H9 (cell line): Measurements from ENCODE around the gene SMARCA2. TPM values are rescaled to one million over a fixed set of nuclear protein-coding genes. Genes with fewer than 3 reads are reported as not detected.

Experiments used
- DNase-seq: peaks from one replicate; pipeline ENCODE4 v3.0.0-alpha.2; 2017
- H2AFZ ChIP-seq: one replicate; pipeline ENCODE4 v1.6.1; 2013; ENCODE audit warnings: mild to moderate bottlenecking, low read length, control low read depth, moderate library complexity
- H2AK5ac ChIP-seq: 2 replicates; pipeline ENCODE4 v1.6.1; 2013; ENCODE audit warnings: low read length, control low read depth, mixed read lengths; ENCODE audit not compliant: insufficient read length
- H2BK120ac ChIP-seq: one replicate; pipeline ENCODE4 v1.6.1; 2013; ENCODE audit warnings: low read depth, mild to moderate bottlenecking, low read length, control low read depth, inconsistent platforms; ENCODE audit not compliant: poor library complexity, severe bottlenecking
- H2BK12ac ChIP-seq: 2 replicates; pipeline ENCODE4 v1.6.1; 2013; ENCODE audit warnings: low read length, control low read depth, mixed read lengths, low read depth; ENCODE audit not compliant: insufficient read length
- H2BK15ac ChIP-seq: 2 replicates; pipeline ENCODE4 v1.6.1; 2013; ENCODE audit warnings: low read depth, low read length, control low read depth
- H2BK20ac ChIP-seq: one replicate; pipeline ENCODE4 v1.6.1; 2013; ENCODE audit warnings: low read depth, mild to moderate bottlenecking, low read length, control low read depth, inconsistent platforms; ENCODE audit not compliant: poor library complexity, severe bottlenecking
- H2BK5ac ChIP-seq: 2 replicates; pipeline ENCODE4 v1.6.1; 2013; ENCODE audit warnings: low read length, control low read depth, mixed read lengths; ENCODE audit not compliant: insufficient read length
- H3K14ac ChIP-seq: 2 replicates; pipeline ENCODE4 v1.6.1; 2013; ENCODE audit warnings: low read length, control low read depth; ENCODE audit not compliant: insufficient read depth
- H3K18ac ChIP-seq: 2 replicates; pipeline ENCODE4 v1.6.1; 2013; ENCODE audit warnings: low read depth, mild to moderate bottlenecking, mixed read lengths, low read length, control low read depth; ENCODE audit not compliant: insufficient read length
- H3K23ac ChIP-seq: 2 replicates; pipeline ENCODE4 v1.6.1; 2013; ENCODE audit warnings: low read length, control low read depth, mixed read lengths, low read depth; ENCODE audit not compliant: insufficient read length
- H3K23me2 ChIP-seq: 2 replicates; pipeline ENCODE4 v1.6.1; 2013; ENCODE audit warnings: low read depth, mild to moderate bottlenecking, mixed read lengths, low read length, control low read depth; ENCODE audit not compliant: insufficient read length, poor library complexity, severe bottlenecking
- H3K27ac ChIP-seq: 2 replicates; pipeline ENCODE4 v1.5.1; 2013; ENCODE audit warnings: low read length, control low read depth, mixed read lengths, low read depth; ENCODE audit not compliant: insufficient read length
- H3K27me3 ChIP-seq: 2 replicates; pipeline ENCODE4 v1.6.1; 2013; ENCODE audit warnings: low read length, control low read depth, inconsistent platforms; ENCODE audit not compliant: insufficient read depth
- H3K4ac ChIP-seq: 2 replicates; pipeline ENCODE4 v1.6.1; 2013; ENCODE audit warnings: low read depth, mild to moderate bottlenecking, control low read depth, inconsistent platforms, low read length, moderate library complexity
- H3K4me1 ChIP-seq: 2 replicates; pipeline ENCODE4 v1.6.1; 2013; ENCODE audit warnings: low read length, control low read depth, inconsistent platforms; ENCODE audit not compliant: insufficient read depth
- H3K4me2 ChIP-seq: 2 replicates; pipeline ENCODE4 v1.6.1; 2013; ENCODE audit warnings: low read length, control low read depth, mixed read lengths; ENCODE audit not compliant: insufficient read length, insufficient read depth
- H3K56ac ChIP-seq: 2 replicates; pipeline ENCODE4 v1.6.1; 2013; ENCODE audit warnings: low read depth, mild to moderate bottlenecking, mixed read lengths, low read length, control low read depth; ENCODE audit not compliant: insufficient read length
- H3K79me1 ChIP-seq: 2 replicates; pipeline ENCODE4 v1.6.1; 2013; ENCODE audit warnings: low read depth, mild to moderate bottlenecking, moderate library complexity, low read length, control low read depth, inconsistent platforms; ENCODE audit not compliant: insufficient read depth, poor library complexity, severe bottlenecking
- H3K79me2 ChIP-seq: 2 replicates; pipeline ENCODE4 v1.6.1; 2013; ENCODE audit warnings: low read length, control low read depth, inconsistent platforms; ENCODE audit not compliant: insufficient read depth
- H3K9ac ChIP-seq: 2 replicates; pipeline ENCODE4 v1.6.1; 2013; ENCODE audit warnings: low read length, control low read depth, mixed read lengths; ENCODE audit not compliant: insufficient read length; ENCODE audit errors: extremely low read depth
- H3K9me3 ChIP-seq: one replicate; pipeline ENCODE4 v1.6.1; 2013; ENCODE audit warnings: low read depth, low read length, inconsistent platforms; ENCODE audit not compliant: control insufficient read depth
- H3T11ph ChIP-seq: one replicate; pipeline ENCODE4 v1.6.1; 2013; ENCODE audit warnings: mild to moderate bottlenecking, low read length, control low read depth, inconsistent platforms
- H4K20me1 ChIP-seq: one replicate; pipeline ENCODE4 v1.6.1; 2013; ENCODE audit not compliant: control insufficient read depth, insufficient read length, insufficient read depth
- H4K5ac ChIP-seq: 2 replicates; pipeline ENCODE4 v1.6.1; 2013; ENCODE audit warnings: low read depth, mild to moderate bottlenecking, mixed read lengths, low read length, control low read depth; ENCODE audit not compliant: insufficient read length
- H4K8ac ChIP-seq: replicated peaks from 2 replicates; pipeline ENCODE4 v1.6.1; 2013; ENCODE audit warnings: low read length, control low read depth, mixed read lengths, low read depth; ENCODE audit not compliant: insufficient read length
- H4K91ac ChIP-seq: 2 replicates; pipeline ENCODE4 v1.6.1; 2013; ENCODE audit warnings: low read depth, mild to moderate bottlenecking, moderate library complexity, mixed read lengths, low read length, control low read depth; ENCODE audit not compliant: insufficient read length
- H3K27ac Mint-ChIP-seq, 3 experiments: 2 replicates in 2 of 3; 3 replicates in 1 of 3; pipeline ENCODE4 v1.8.0; 2020 to 2021; ENCODE audit warnings: mixed read lengths in 3 of 3, mild to moderate bottlenecking in 1 of 3, moderate library complexity in 1 of 3
- H3K27me3 Mint-ChIP-seq: 2 replicates; pipeline ENCODE4 v1.8.0; 2021; ENCODE audit warnings: low read depth, mild to moderate bottlenecking, moderate library complexity, mixed read lengths
- H3K36me3 Mint-ChIP-seq, 3 experiments: 2 replicates in 2 of 3; 3 replicates in 1 of 3; pipeline ENCODE4 v1.8.0; 2020 to 2021; ENCODE audit warnings: low read depth in 3 of 3, mixed read lengths in 3 of 3; ENCODE audit not compliant: insufficient read depth in 1 of 3
- H3K4me1 Mint-ChIP-seq, 2 experiments: 2 replicates each; pipeline ENCODE4 v1.8.0; 2020; ENCODE audit warnings: mixed read lengths in 2 of 2
- H3K4me3 Mint-ChIP-seq, 2 experiments: 2 replicates in 1 of 2; 3 replicates in 1 of 2; pipeline ENCODE4 v1.8.0; 2020 to 2021; ENCODE audit warnings: mild to moderate bottlenecking in 2 of 2, mixed read lengths in 2 of 2, moderate library complexity in 1 of 2
- H3K9me3 Mint-ChIP-seq, 2 experiments: 2 replicates in 1 of 2; 3 replicates in 1 of 2; pipeline ENCODE4 v1.8.0; 2020; ENCODE audit warnings: mild to moderate bottlenecking in 2 of 2, mixed read lengths in 2 of 2, moderate library complexity in 1 of 2
- WGBS: extraction: QIAGEN DNeasy Blood & Tissue Kit; methylation state at CpG from one replicate; pipeline ENCODE4 v1.1.7; 2013; ENCODE audit warnings: missing lambda C conversion rate, low lambda C conversion rate, mixed read lengths; ENCODE audit not compliant: insufficient read length; ENCODE audit errors: extremely low coverage; 5-methylcytosine and 5-hydroxymethylcytosine counted together
- total RNA-seq: library from RNA; stranded (reverse); gene quantifications from 2 replicates; pipeline ENCODE4 v1.2.1, GENCODE V29; 2021
- TF ChIP-seq, protein P1 (sequence below): fragments of 200-600 bp; sonication (generic); conservative IDR thresholded peaks from 3 replicates; pipeline ENCODE4 v1.8.0; 2021; ENCODE audit warnings: antibody characterized with exemption, mild to moderate bottlenecking

Gene SMARCA2
- total RNA-seq, 1 experiment from 2014 or later = 15.3 TPM

DNA sequence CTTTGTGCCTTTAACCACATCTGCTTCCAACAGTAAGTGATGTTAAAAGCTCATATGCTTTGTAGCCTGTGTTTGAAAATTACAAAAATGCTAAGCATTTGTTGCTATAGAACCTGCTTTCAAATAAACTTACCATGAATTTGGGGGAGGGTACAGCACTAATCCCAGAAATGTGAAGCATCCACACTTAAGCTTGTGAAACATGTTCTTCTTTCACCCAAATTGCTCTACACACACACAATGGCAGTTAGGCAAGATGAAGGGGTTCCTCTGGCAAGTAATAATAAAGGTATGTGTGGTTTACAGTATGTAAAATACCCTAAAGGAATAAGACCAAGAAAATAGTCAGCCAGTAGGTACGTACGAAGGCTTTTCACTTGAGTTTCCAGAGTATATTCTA lies 165.6 kb downstream of the SMARCA2 start:
- Mint-ChIP-seq H3K27ac (peak overlapping the region; percentile 23 to 85 (median 46); a peak in 4 of 7 replicates), H3K4me1 (peaks cover 43 to 47% of the 10 kb centered on the region in 2 experiments), H3K9me3 (no peaks in the 10 kb centered on the region), H3K36me3 (peaks cover 0 to 7% (median 4%) of the 10 kb centered on the region in 3 experiments; a peak in 3 of 7 replicates), H3K4me3 (no peak overlapping the region), H3K27me3 (no peaks in the 10 kb centered on the region; the same call in 1 of the 2 replicates)
- H3K18ac ChIP-seq = no peak overlapping the region
- no peak overlapping the region for H2AK5ac ChIP-seq
- H2BK15ac ChIP-seq = no peak overlapping the region
- no peak overlapping the region for H3K9ac ChIP-seq
- H2BK120ac ChIP-seq = no peak overlapping the region
- H3K27ac ChIP-seq = peak overlapping the region; percentile 57
- no peaks in the 10 kb centered on the region for H3K79me1 ChIP-seq
- no peak overlapping the region for H3K4ac ChIP-seq
- no peak overlapping the region for H2BK20ac ChIP-seq
- no peaks in the 10 kb centered on the region for H3K27me3 ChIP-seq
- no CpG with 5 or more reads among the region's 2 CpGs for WGBS
- H4K8ac ChIP-seq = no peak overlapping the region
- no peak for DNase-seq
- TF ChIP-seq, protein P1, sequence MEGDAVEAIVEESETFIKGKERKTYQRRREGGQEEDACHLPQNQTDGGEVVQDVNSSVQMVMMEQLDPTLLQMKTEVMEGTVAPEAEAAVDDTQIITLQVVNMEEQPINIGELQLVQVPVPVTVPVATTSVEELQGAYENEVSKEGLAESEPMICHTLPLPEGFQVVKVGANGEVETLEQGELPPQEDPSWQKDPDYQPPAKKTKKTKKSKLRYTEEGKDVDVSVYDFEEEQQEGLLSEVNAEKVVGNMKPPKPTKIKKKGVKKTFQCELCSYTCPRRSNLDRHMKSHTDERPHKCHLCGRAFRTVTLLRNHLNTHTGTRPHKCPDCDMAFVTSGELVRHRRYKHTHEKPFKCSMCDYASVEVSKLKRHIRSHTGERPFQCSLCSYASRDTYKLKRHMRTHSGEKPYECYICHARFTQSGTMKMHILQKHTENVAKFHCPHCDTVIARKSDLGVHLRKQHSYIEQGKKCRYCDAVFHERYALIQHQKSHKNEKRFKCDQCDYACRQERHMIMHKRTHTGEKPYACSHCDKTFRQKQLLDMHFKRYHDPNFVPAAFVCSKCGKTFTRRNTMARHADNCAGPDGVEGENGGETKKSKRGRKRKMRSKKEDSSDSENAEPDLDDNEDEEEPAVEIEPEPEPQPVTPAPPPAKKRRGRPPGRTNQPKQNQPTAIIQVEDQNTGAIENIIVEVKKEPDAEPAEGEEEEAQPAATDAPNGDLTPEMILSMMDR = no peak
- H3K23ac ChIP-seq = no peak overlapping the region
- no peak overlapping the region for H3K4me2 ChIP-seq
- H2AFZ ChIP-seq = no peak overlapping the region
- H4K20me1 ChIP-seq = no peaks in the 10 kb centered on the region
- H3K9me3 ChIP-seq = no peaks in the 10 kb centered on the region
- no peaks in the 10 kb centered on the region for H3K79me2 ChIP-seq
- no peak overlapping the region for H2BK5ac ChIP-seq
- H3T11ph ChIP-seq = no peak overlapping the region
- no peak overlapping the region for H2BK12ac ChIP-seq
- no peak overlapping the region for H4K5ac ChIP-seq
- H3K23me2 ChIP-seq = peaks cover 2% of the 10 kb centered on the region
- H3K14ac ChIP-seq = no peak overlapping the region
- no peak overlapping the region for H3K56ac ChIP-seq
- no peak overlapping the region for H4K91ac ChIP-seq
- H3K4me1 ChIP-seq = peaks cover 7% of the 10 kb centered on the region; the same call in 1 of the 2 replicates
